ENCODE results near the gene ANP32B. TPM values are rescaled to one million over a fixed set of nuclear protein-coding genes. Genes with fewer than 3 reads are reported as not detected.

ANP32B gene
- total and polyA plus RNA-seq, 4 experiments from 2014 or later, result 70.4 to 168 (median 128) TPM

- H3K9me3 Mint-ChIP-seq, result no peaks in the 10 kb centered on the region
- H3K4me3 Mint-ChIP-seq, result no peak overlapping the region
- H3K4me1 ChIP-seq (ENCODE audit: insufficient read depth, low read length), result no peaks in the 10 kb centered on the region
- peaks cover 3 to 6% of the 10 kb centered on the region in 2 donors for H3K27me3 Mint-ChIP-seq
- no peak overlapping the region for H3K27ac ChIP-seq (ENCODE audit: low read depth, low read length)
- ChIA-PET CTCF (ENCODE audit: partially characterized antibody) (interaction anchor here (0.9 to 1.6 kb wide), 5 partner anchors 9 to 71 kb away, joined by 3 to 10 read pairs (median 5); partner anchors contain the start of gene TRMO), POLR2A (ENCODE audit: partially characterized antibody) (interaction anchor here (1.3 kb wide), 1 partner anchor 25 kb away, joined by 3 read pairs; the partner anchor contains the start of gene HEMGN)
- H3K4me3 ChIP-seq (ENCODE audit: low read length in 2 of 2), result no peak overlapping the region
- no peak for DNase-seq
- no peaks in the 10 kb centered on the region for H3K9me3 ChIP-seq (ENCODE audit: control insufficient read depth in 1 of 2, low read length in 2 of 2)
- H3K36me3 Mint-ChIP-seq, result no peaks in the 10 kb centered on the region
- H3K27ac Mint-ChIP-seq, result no peak overlapping the region
- H3K36me3 ChIP-seq (ENCODE audit: insufficient read depth, low read length), result no peaks in the 10 kb centered on the region
- H3K4me1 Mint-ChIP-seq, result no peaks in the 10 kb centered on the region
- intact Hi-C loops (cut with micrococcal nuclease), result no loop called here
- H3K27me3 ChIP-seq (ENCODE audit: insufficient read depth, low read length), result no peaks in the 10 kb centered on the region
Observed at GRCh38 chr9:97962136-97962535, 21.0 kb upstream of the ANP32B start.

- Histone ChIP-seq H3K27me3 (ENCODE audit: insufficient read depth, low read length) (no peaks in the 10 kb centered on the region), H3K36me3 (ENCODE audit: insufficient read depth, low read length) (no peaks in the 10 kb centered on the region), H3K9me3 (ENCODE audit: control insufficient read depth in 1 of 2, low read length in 2 of 2) (no peaks in the 10 kb centered on the region), H3K4me1 (ENCODE audit: insufficient read depth, low read length) (no peaks in the 10 kb centered on the region), H3K27ac (ENCODE audit: low read depth, low read length) (no peak overlapping the region), H3K4me3 (ENCODE audit: low read length in 2 of 2) (no peak overlapping the region)
- ChIA-PET CTCF (ENCODE audit: partially characterized antibody) (interaction anchor here (1.1 to 1.6 kb wide), 3 partner anchors 9 to 40 kb away, joined by 3 to 10 read pairs (median 7); partner anchors contain the start of gene TRMO), POLR2A (ENCODE audit: partially characterized antibody) (interaction anchor here (1.1 to 1.3 kb wide), 2 partner anchors 20 to 25 kb away, joined by 3 read pairs; partner anchors contain the start of genes ANP32B and HEMGN)
- DNase-seq, result no peak
- no peaks in the 10 kb centered on the region for H3K9me3 Mint-ChIP-seq
- no peak overlapping the region for H3K4me3 Mint-ChIP-seq
- H3K27ac Mint-ChIP-seq, result no peak overlapping the region
- peaks cover 3 to 6% of the 10 kb centered on the region in 2 donors for H3K27me3 Mint-ChIP-seq
- intact Hi-C loops (cut with micrococcal nuclease), result no loop called here
- no peaks in the 10 kb centered on the region for H3K36me3 Mint-ChIP-seq
- no peaks in the 10 kb centered on the region for H3K4me1 Mint-ChIP-seq
Observed at GRCh38 chr9:97962575-97962974, 20.6 kb upstream of the ANP32B start.

GRCh38 chr9:97963232-97963631, 19.9 kb upstream of the ANP32B start:
- Histone ChIP-seq H3K9me3 (ENCODE audit: control insufficient read depth in 1 of 2, low read length in 2 of 2) (no peaks in the 10 kb centered on the region), H3K27me3 (ENCODE audit: insufficient read depth, low read length) (no peaks in the 10 kb centered on the region), H3K4me1 (ENCODE audit: insufficient read depth, low read length) (no peaks in the 10 kb centered on the region), H3K27ac (ENCODE audit: low read depth, low read length) (no peak overlapping the region), H3K4me3 (ENCODE audit: low read length in 2 of 2) (no peak overlapping the region), H3K36me3 (ENCODE audit: insufficient read depth, low read length) (no peaks in the 10 kb centered on the region)
- no peaks in the 10 kb centered on the region for H3K4me1 Mint-ChIP-seq
- ChIA-PET POLR2A (ENCODE audit: partially characterized antibody) (interaction anchor here (1.1 to 1.3 kb wide), 2 partner anchors 20 to 26 kb away, joined by 3 read pairs; partner anchors contain the start of genes ANP32B and HEMGN), CTCF (ENCODE audit: partially characterized antibody) (interaction anchor here (0.8 to 1.6 kb wide), 2 partner anchors 39 to 41 kb away, joined by 3 to 7 read pairs; partner anchors contain the start of gene TRMO)
- no peak overlapping the region for H3K27ac Mint-ChIP-seq
- DNase-seq, result no peak
- H3K9me3 Mint-ChIP-seq, result no peaks in the 10 kb centered on the region
- intact Hi-C loops (cut with micrococcal nuclease), result no loop called here
- peaks cover 3 to 6% of the 10 kb centered on the region in 2 donors for H3K27me3 Mint-ChIP-seq
- no peaks in the 10 kb centered on the region for H3K36me3 Mint-ChIP-seq
- no peak overlapping the region for H3K4me3 Mint-ChIP-seq

- Mint-ChIP-seq H3K27ac (no peak overlapping the region), H3K9me3 (no peaks in the 10 kb centered on the region), H3K4me1 (no peaks in the 10 kb centered on the region), H3K27me3 (peaks cover 3 to 7% of the 10 kb centered on the region in 2 donors), H3K36me3 (no peaks in the 10 kb centered on the region), H3K4me3 (no peak overlapping the region)
- CTCF ChIA-PET (ENCODE audit: partially characterized antibody), result interaction anchor here (0.7 to 2.3 kb wide), 3 partner anchors 10 to 75 kb away, joined by 4 to 6 read pairs (median 4); no protein-coding TSS in a partner anchor
- Histone ChIP-seq H3K27me3 (ENCODE audit: insufficient read depth, low read length) (no peaks in the 10 kb centered on the region), H3K9me3 (ENCODE audit: control insufficient read depth in 1 of 2, low read length in 2 of 2) (no peaks in the 10 kb centered on the region), H3K36me3 (ENCODE audit: insufficient read depth, low read length) (no peaks in the 10 kb centered on the region), H3K4me1 (ENCODE audit: insufficient read depth, low read length) (no peaks in the 10 kb centered on the region), H3K27ac (ENCODE audit: low read depth, low read length) (no peak overlapping the region), H3K4me3 (ENCODE audit: low read length in 2 of 2) (no peak overlapping the region)
- no peak for DNase-seq
- intact Hi-C loops (cut with micrococcal nuclease), result no loop called here
- POLR2A ChIA-PET (ENCODE audit: partially characterized antibody), result interaction anchor here (1.2 kb wide), 1 partner anchor 19 kb away, joined by 3 read pairs; no protein-coding TSS in a partner anchor
Observed at GRCh38 chr9:97964901-97965300, 18.2 kb upstream of the ANP32B start.

- no peaks in the 10 kb centered on the region for H3K9me3 Mint-ChIP-seq
- CTCF ChIA-PET (ENCODE audit: partially characterized antibody), result interaction anchor here (2.3 kb wide), 1 partner anchor 12 kb away, joined by 6 read pairs; no protein-coding TSS in a partner anchor
Observed at GRCh38 chr9:97966493-97966892, 16.6 kb upstream of the ANP32B start.

GRCh38 chr9:97969014-97969413, 14.1 kb upstream of the ANP32B start:
- no peak overlapping the region for H3K4me3 ChIP-seq (ENCODE audit: low read length in 2 of 2)
- POLR2A ChIA-PET (ENCODE audit: partially characterized antibody), result no interaction called here
- no peaks in the 10 kb centered on the region for H3K27me3 ChIP-seq (ENCODE audit: insufficient read depth, low read length)
- no peaks in the 10 kb centered on the region for H3K36me3 Mint-ChIP-seq
- DNase-seq, result no peak
- H3K9me3 ChIP-seq (ENCODE audit: control insufficient read depth in 1 of 2, low read length in 2 of 2), result no peaks in the 10 kb centered on the region
- CTCF ChIA-PET (ENCODE audit: partially characterized antibody), result interaction anchor here (1.3 kb wide), 1 partner anchor 78 kb away, joined by 3 read pairs; no protein-coding TSS in a partner anchor
- no peaks in the 10 kb centered on the region for H3K4me1 ChIP-seq (ENCODE audit: insufficient read depth, low read length)
- intact Hi-C loops (cut with micrococcal nuclease), result no loop called here
- peaks cover 7 to 13% of the 10 kb centered on the region in 2 donors for H3K27me3 Mint-ChIP-seq
- no peak overlapping the region for H3K4me3 Mint-ChIP-seq
- no peaks in the 10 kb centered on the region for H3K36me3 ChIP-seq (ENCODE audit: insufficient read depth, low read length)
- H3K27ac Mint-ChIP-seq, result peak overlapping the region in 1 of 7 donors; percentile 57
- H3K9me3 Mint-ChIP-seq, result no peaks in the 10 kb centered on the region
- no peak overlapping the region for H3K27ac ChIP-seq (ENCODE audit: low read depth, low read length)
- H3K4me1 Mint-ChIP-seq, result peaks cover 0 to 1% (median 0%) of the 10 kb centered on the region in 4 donors

More at GRCh38 chr9:97966493-97966892, 16.6 kb upstream of the ANP32B start:
- POLR2A ChIA-PET (ENCODE audit: partially characterized antibody), result interaction anchor here (1.3 kb wide), 1 partner anchor 16 kb away, joined by 7 read pairs; the partner anchor contains the start of gene ANP32B
- intact Hi-C loops (cut with micrococcal nuclease), result no loop called here
- Histone ChIP-seq H3K36me3 (ENCODE audit: insufficient read depth, low read length) (no peaks in the 10 kb centered on the region), H3K9me3 (ENCODE audit: control insufficient read depth in 1 of 2, low read length in 2 of 2) (no peaks in the 10 kb centered on the region), H3K4me3 (ENCODE audit: low read length in 2 of 2) (no peak overlapping the region), H3K4me1 (ENCODE audit: insufficient read depth, low read length) (no peaks in the 10 kb centered on the region), H3K27ac (ENCODE audit: low read depth, low read length) (no peak overlapping the region), H3K27me3 (ENCODE audit: insufficient read depth, low read length) (no peaks in the 10 kb centered on the region)
- H3K4me1 Mint-ChIP-seq, result no peaks in the 10 kb centered on the region
- peaks cover 7% of the 10 kb centered on the region in 2 donors for H3K27me3 Mint-ChIP-seq
- H3K36me3 Mint-ChIP-seq, result no peaks in the 10 kb centered on the region
- no peak for DNase-seq
- no peak overlapping the region for H3K4me3 Mint-ChIP-seq
- no peak overlapping the region for H3K27ac Mint-ChIP-seq

GRCh38 chr9:97970165-97970564, 13.0 kb upstream of the ANP32B start:
- ChIA-PET POLR2A (ENCODE audit: partially characterized antibody) (interaction anchor here (1.8 kb wide), 1 partner anchor 10 kb away, joined by 4 read pairs; no protein-coding TSS in a partner anchor), CTCF (ENCODE audit: partially characterized antibody) (no interaction called here)
- intact Hi-C loops (cut with micrococcal nuclease), result no loop called here
- no peaks in the 10 kb centered on the region for H3K4me1 ChIP-seq (ENCODE audit: insufficient read depth, low read length)
- no peaks in the 10 kb centered on the region for H3K36me3 ChIP-seq (ENCODE audit: insufficient read depth, low read length)
- H3K27me3 Mint-ChIP-seq, result peaks cover 6 to 11% of the 10 kb centered on the region in 2 donors
- H3K4me3 Mint-ChIP-seq, result no peak overlapping the region
- H3K27ac ChIP-seq (ENCODE audit: low read depth, low read length), result no peak overlapping the region
- H3K27ac Mint-ChIP-seq, result no peak overlapping the region
- H3K27me3 ChIP-seq (ENCODE audit: insufficient read depth, low read length), result no peaks in the 10 kb centered on the region
- peaks cover 0 to 2% (median 0%) of the 10 kb centered on the region in 8 donors for H3K9me3 Mint-ChIP-seq
- H3K9me3 ChIP-seq (ENCODE audit: control insufficient read depth in 1 of 2, low read length in 2 of 2), result no peaks in the 10 kb centered on the region
- no peak for DNase-seq
- H3K4me1 Mint-ChIP-seq, result peaks cover 0 to 1% (median 0%) of the 10 kb centered on the region in 4 donors
- H3K36me3 Mint-ChIP-seq, result peaks cover 0 to under 1% of the 10 kb centered on the region in 2 donors
- no peak overlapping the region for H3K4me3 ChIP-seq (ENCODE audit: low read length in 2 of 2)
